Daoy (cell line): Measurements from ENCODE around the gene PERM1. TPM values are rescaled to one million over a fixed set of nuclear protein-coding genes. Genes with fewer than 3 reads are reported as not detected.
"Not testable (repeated sequence)": the region's sequence is repeated elsewhere in the genome, so short reads cannot be mapped to it uniquely, and the experiment has no call there.

ENCODE experiments used
- DNase-seq: peaks from one replicate; pipeline ENCODE4 v3.0.0-alpha.2; 2015; ENCODE audit warnings: low read depth
- total RNA-seq: library from RNA; depleted of rRNA; stranded (reverse); fragments of >200 nt; shearing (Covaris generic); gene quantifications from 2 replicates; pipeline ENCODE4 v1.2.3, GENCODE V29; 2014

The PERM1 gene
- total RNA-seq, 1 experiment from 2014 or later: not detected

GRCh38 chr1:946811-947210 lies 35.1 kb downstream of the PERM1 start:
- not testable (repeated sequence) for DNase-seq

GRCh38 chr1:945688-946556 lies 36.0 kb downstream of the PERM1 start:
- no peak for DNase-seq

GRCh38 chr1:944341-945325 lies 37.3 kb downstream of the PERM1 start:
- DNase-seq: peak; percentile 84

GRCh38 chr1:943545-944340 lies 38.1 kb downstream of the PERM1 start:
- DNase-seq: no peak

GRCh38 chr1:942864-943533 lies 38.9 kb downstream of the PERM1 start:
- DNase-seq: peak; percentile 88

- DNase-seq: peak; percentile 69
These were observed 39.5 kb downstream of the PERM1 start for GRCh38 chr1:942411-942821.

- peak; percentile 94 for DNase-seq
These were observed 40.1 kb downstream of the PERM1 start for GRCh38 chr1:941588-942383.

- DNase-seq: no peak
These were observed 40.8 kb downstream of the PERM1 start for GRCh38 chr1:941015-941587.

GRCh38 chr1:940107-941014 lies 41.5 kb downstream of the PERM1 start:
- peak; percentile 77 for DNase-seq

- DNase-seq: no peak
These were observed 42.3 kb downstream of the PERM1 start for GRCh38 chr1:939511-940106.

GRCh38 chr1:938711-939489 lies 43.0 kb downstream of the PERM1 start:
- no peak for DNase-seq

- DNase-seq: peak; percentile 64
These were observed 43.7 kb downstream of the PERM1 start for GRCh38 chr1:938088-938683.

GRCh38 chr1:937521-937920 lies 44.4 kb downstream of the PERM1 start:
- no peak for DNase-seq

GRCh38 chr1:936348-937264 lies 45.3 kb downstream of the PERM1 start:
- no peak for DNase-seq

GRCh38 chr1:935751-936231 lies 46.1 kb downstream of the PERM1 start:
- peak; percentile 50 for DNase-seq
